ENCODE results near the gene NRP1.

Gene NRP1

GRCh38 chr10:33133557-33133956 is 200.9 kb downstream of the NRP1 start:
- Histone ChIP-seq H3K79me1 (ENCODE audit: low read depth, low read length) (no peaks in the 10 kb centered on the region), H3K9ac (ENCODE audit: low read depth, low read length, poor library complexity) (no peak overlapping the region), H2BK12ac (ENCODE audit: low read length) (no peak overlapping the region), H2BK5ac (ENCODE audit: low read length) (no peak overlapping the region), H2BK120ac (ENCODE audit: low read depth, low read length) (no peak overlapping the region), H3K18ac (ENCODE audit: low read length) (no peak overlapping the region), H3K4ac (ENCODE audit: low read length) (no peak overlapping the region), H4K91ac (ENCODE audit: low read depth, low read length, poor library complexity) (no peak overlapping the region), H3K14ac (ENCODE audit: low read length) (no peak overlapping the region), H2AFZ (ENCODE audit: low read length) (no peak overlapping the region), H2AK5ac (ENCODE audit: low read depth, low read length) (no peak overlapping the region), H3K27me3 (ENCODE audit: control insufficient read depth in 3 of 3, insufficient read depth in 3 of 3, low read depth in 1 of 3, low read length in 3 of 3) (peaks cover 0 to 52% (median 0%) of the 10 kb centered on the region in 3 experiments), H2BK15ac (ENCODE audit: low read length) (no peak overlapping the region), H3K36me3 (replicated peaks in 1 of 2; ENCODE audit: control insufficient read depth in 2 of 2, insufficient read depth in 2 of 2, low read length in 2 of 2) (no peaks in the 10 kb centered on the region), H3K4me2 (ENCODE audit: insufficient read depth, low read length, poor library complexity, severe bottlenecking) (no peak overlapping the region), H3K9me3 (replicated peaks in 1 of 2; ENCODE audit: control insufficient read depth in 2 of 2, insufficient read depth in 1 of 2, low read depth in 1 of 2, low read length in 2 of 2) (no peaks in the 10 kb centered on the region), H3K27ac (replicated peaks; ENCODE audit: low read length) (no peak overlapping the region), H4K8ac (ENCODE audit: low read depth, low read length) (no peak overlapping the region), H3K4me1 (ENCODE audit: control insufficient read depth in 2 of 2, insufficient read depth in 1 of 2, low read depth in 1 of 2, low read length in 2 of 2) (no peaks in the 10 kb centered on the region), H3K4me3 (ENCODE audit: low read length in 2 of 2) (no peak overlapping the region), H3K23ac (ENCODE audit: low read depth, low read length, poor library complexity) (no peak overlapping the region)
- DNase-seq (ENCODE audit: low spot score) = no peak

- Histone ChIP-seq H3K4me2 (ENCODE audit: insufficient read depth, low read length, poor library complexity, severe bottlenecking) (no peak overlapping the region), H2BK5ac (ENCODE audit: low read length) (no peak overlapping the region), H3K23ac (ENCODE audit: low read depth, low read length, poor library complexity) (no peak overlapping the region), H2BK120ac (ENCODE audit: low read depth, low read length) (no peak overlapping the region), H3K9me3 (replicated peaks in 1 of 2; ENCODE audit: control insufficient read depth in 2 of 2, insufficient read depth in 1 of 2, low read depth in 1 of 2, low read length in 2 of 2) (no peaks in the 10 kb centered on the region), H4K91ac (ENCODE audit: low read depth, low read length, poor library complexity) (no peak overlapping the region), H2AK5ac (ENCODE audit: low read depth, low read length) (no peak overlapping the region), H2AFZ (ENCODE audit: low read length) (no peak overlapping the region), H3K27me3 (ENCODE audit: control insufficient read depth in 3 of 3, insufficient read depth in 3 of 3, low read depth in 1 of 3, low read length in 3 of 3) (peaks cover 0 to 44% (median 0%) of the 10 kb centered on the region in 3 experiments), H3K79me1 (ENCODE audit: low read depth, low read length) (no peaks in the 10 kb centered on the region), H3K4ac (ENCODE audit: low read length) (no peak overlapping the region), H3K36me3 (replicated peaks in 1 of 2; ENCODE audit: control insufficient read depth in 2 of 2, insufficient read depth in 2 of 2, low read length in 2 of 2) (no peaks in the 10 kb centered on the region), H3K18ac (ENCODE audit: low read length) (no peak overlapping the region), H3K27ac (replicated peaks; ENCODE audit: low read length) (no peak overlapping the region), H4K8ac (ENCODE audit: low read depth, low read length) (no peak overlapping the region), H3K9ac (ENCODE audit: low read depth, low read length, poor library complexity) (no peak overlapping the region), H2BK15ac (ENCODE audit: low read length) (no peak overlapping the region), H3K4me1 (ENCODE audit: control insufficient read depth in 2 of 2, insufficient read depth in 1 of 2, low read depth in 1 of 2, low read length in 2 of 2) (no peaks in the 10 kb centered on the region), H3K4me3 (ENCODE audit: low read length in 2 of 2) (no peak overlapping the region), H2BK12ac (ENCODE audit: low read length) (no peak overlapping the region), H3K14ac (ENCODE audit: low read length) (no peak overlapping the region)
- WGBS, 2 donors (ENCODE audit: extremely low coverage in 2 of 2, insufficient read length in 2 of 2, insufficient replicate concordance in 1 of 2) = no CpG with 5 or more reads among the region's 1 CpG
- DNase-seq (ENCODE audit: low spot score) = no peak
These were observed 201.8 kb downstream of the NRP1 start for GRCh38 chr10:33132626-33133025.

GRCh38 chr10:33129996-33130386 is 204.5 kb downstream of the NRP1 start:
- H3K9me3 ChIP-seq (replicated peaks in 1 of 2; ENCODE audit: control insufficient read depth in 2 of 2, insufficient read depth in 1 of 2, low read depth in 1 of 2, low read length in 2 of 2) = no peaks in the 10 kb centered on the region
- no peak overlapping the region for H4K8ac ChIP-seq (ENCODE audit: low read depth, low read length)
- no peak overlapping the region for H3K18ac ChIP-seq (ENCODE audit: low read length)
- no peak overlapping the region for H3K27ac ChIP-seq (replicated peaks; ENCODE audit: low read length)
- no peaks in the 10 kb centered on the region for H3K36me3 ChIP-seq (replicated peaks in 1 of 2; ENCODE audit: control insufficient read depth in 2 of 2, insufficient read depth in 2 of 2, low read length in 2 of 2)
- H2AK5ac ChIP-seq (ENCODE audit: low read depth, low read length) = no peak overlapping the region
- H3K23ac ChIP-seq (ENCODE audit: low read depth, low read length, poor library complexity) = no peak overlapping the region
- H2BK15ac ChIP-seq (ENCODE audit: low read length) = no peak overlapping the region
- no peak overlapping the region for H2BK5ac ChIP-seq (ENCODE audit: low read length)
- no peak overlapping the region for H2BK12ac ChIP-seq (ENCODE audit: low read length)
- H3K9ac ChIP-seq (ENCODE audit: low read depth, low read length, poor library complexity) = no peak overlapping the region
- no peaks in the 10 kb centered on the region for H3K4me1 ChIP-seq (ENCODE audit: control insufficient read depth in 2 of 2, insufficient read depth in 1 of 2, low read depth in 1 of 2, low read length in 2 of 2)
- H2AFZ ChIP-seq (ENCODE audit: low read length) = no peak overlapping the region
- no peak overlapping the region for H3K14ac ChIP-seq (ENCODE audit: low read length)
- H3K79me1 ChIP-seq (ENCODE audit: low read depth, low read length) = no peaks in the 10 kb centered on the region
- H3K27me3 ChIP-seq (ENCODE audit: control insufficient read depth in 3 of 3, insufficient read depth in 3 of 3, low read depth in 1 of 3, low read length in 3 of 3) = peaks cover 0 to 34% (median 0%) of the 10 kb centered on the region in 3 experiments
- H3K4me2 ChIP-seq (ENCODE audit: insufficient read depth, low read length, poor library complexity, severe bottlenecking) = no peak overlapping the region
- no peak overlapping the region for H3K4ac ChIP-seq (ENCODE audit: low read length)
- H4K91ac ChIP-seq (ENCODE audit: low read depth, low read length, poor library complexity) = no peak overlapping the region
- no CpG with 5 or more reads among the region's 5 CpGs for WGBS, 2 donors (ENCODE audit: extremely low coverage in 2 of 2, insufficient read length in 2 of 2, insufficient replicate concordance in 1 of 2)
- no peak overlapping the region for H2BK120ac ChIP-seq (ENCODE audit: low read depth, low read length)
- no peak for DNase-seq (ENCODE audit: low spot score)
- H3K4me3 ChIP-seq (ENCODE audit: low read length in 2 of 2) = no peak overlapping the region

GRCh38 chr10:33129141-33129995 is 205.1 kb downstream of the NRP1 start:
- Histone ChIP-seq H3K4me1 (ENCODE audit: control insufficient read depth in 2 of 2, insufficient read depth in 1 of 2, low read depth in 1 of 2, low read length in 2 of 2) (no peaks in the 10 kb centered on the region), H3K4ac (ENCODE audit: low read length) (no peak overlapping the region), H2AFZ (ENCODE audit: low read length) (no peak overlapping the region), H3K9ac (ENCODE audit: low read depth, low read length, poor library complexity) (no peak overlapping the region), H4K91ac (ENCODE audit: low read depth, low read length, poor library complexity) (no peak overlapping the region), H4K8ac (ENCODE audit: low read depth, low read length) (no peak overlapping the region), H2AK5ac (ENCODE audit: low read depth, low read length) (no peak overlapping the region), H2BK5ac (ENCODE audit: low read length) (no peak overlapping the region), H3K79me1 (ENCODE audit: low read depth, low read length) (no peaks in the 10 kb centered on the region), H2BK15ac (ENCODE audit: low read length) (no peak overlapping the region), H3K9me3 (replicated peaks in 1 of 2; ENCODE audit: control insufficient read depth in 2 of 2, insufficient read depth in 1 of 2, low read depth in 1 of 2, low read length in 2 of 2) (no peaks in the 10 kb centered on the region), H3K4me2 (ENCODE audit: insufficient read depth, low read length, poor library complexity, severe bottlenecking) (no peak overlapping the region), H3K4me3 (ENCODE audit: low read length in 2 of 2) (no peak overlapping the region), H3K18ac (ENCODE audit: low read length) (no peak overlapping the region), H3K27ac (replicated peaks; ENCODE audit: low read length) (no peak overlapping the region), H3K36me3 (replicated peaks in 1 of 2; ENCODE audit: control insufficient read depth in 2 of 2, insufficient read depth in 2 of 2, low read length in 2 of 2) (no peaks in the 10 kb centered on the region), H3K27me3 (ENCODE audit: control insufficient read depth in 3 of 3, insufficient read depth in 3 of 3, low read depth in 1 of 3, low read length in 3 of 3) (peaks cover 0 to 33% (median 0%) of the 10 kb centered on the region in 3 experiments), H3K14ac (ENCODE audit: low read length) (no peak overlapping the region), H2BK120ac (ENCODE audit: low read depth, low read length) (no peak overlapping the region), H3K23ac (ENCODE audit: low read depth, low read length, poor library complexity) (no peak overlapping the region), H2BK12ac (ENCODE audit: low read length) (no peak overlapping the region)
- WGBS, 2 donors (ENCODE audit: extremely low coverage in 2 of 2, insufficient read length in 2 of 2, insufficient replicate concordance in 1 of 2) = no CpG with 5 or more reads among the region's 10 CpGs
- DNase-seq (ENCODE audit: low spot score) = no peak

All from neuronal stem cell (in vitro differentiated cells).